ENCODE results near the gene CFAP298.

- TF ChIP-seq POLR2AphosphoS5 (IDR thresholded peaks at IDR 0.05; ENCODE audit: borderline replicate concordance, low read depth, low read length) (no peak), EZH2 (IDR thresholded peaks at IDR 0.05) (no peak)
These were observed 15.0 kb downstream of the CFAP298 start for GRCh38 chr21:32597205-32597604.
